H9 (cell line): ENCODE results near the gene ANKFY1. TPM values are rescaled to one million over a fixed set of nuclear protein-coding genes. Genes with fewer than 3 reads are reported as not detected.
A peak's percentile ranks its signal among the peaks of the same experiment; 100 is the strongest.

Source experiments
- DNase-seq: peaks from one replicate; pipeline ENCODE4 v3.0.0-alpha.2; 2017
- H2AFZ ChIP-seq: one replicate; pipeline ENCODE4 v1.6.1; 2013; ENCODE audit warnings: mild to moderate bottlenecking, low read length, control low read depth, moderate library complexity
- H2AK5ac ChIP-seq: 2 replicates; pipeline ENCODE4 v1.6.1; 2013; ENCODE audit warnings: low read length, control low read depth, mixed read lengths; ENCODE audit not compliant: insufficient read length
- H2BK120ac ChIP-seq: one replicate; pipeline ENCODE4 v1.6.1; 2013; ENCODE audit warnings: low read depth, mild to moderate bottlenecking, low read length, control low read depth, inconsistent platforms; ENCODE audit not compliant: poor library complexity, severe bottlenecking
- H2BK12ac ChIP-seq: 2 replicates; pipeline ENCODE4 v1.6.1; 2013; ENCODE audit warnings: low read length, control low read depth, mixed read lengths, low read depth; ENCODE audit not compliant: insufficient read length
- H2BK15ac ChIP-seq: 2 replicates; pipeline ENCODE4 v1.6.1; 2013; ENCODE audit warnings: low read depth, low read length, control low read depth
- H2BK20ac ChIP-seq: one replicate; pipeline ENCODE4 v1.6.1; 2013; ENCODE audit warnings: low read depth, mild to moderate bottlenecking, low read length, control low read depth, inconsistent platforms; ENCODE audit not compliant: poor library complexity, severe bottlenecking
- H2BK5ac ChIP-seq: 2 replicates; pipeline ENCODE4 v1.6.1; 2013; ENCODE audit warnings: low read length, control low read depth, mixed read lengths; ENCODE audit not compliant: insufficient read length
- H3K14ac ChIP-seq: 2 replicates; pipeline ENCODE4 v1.6.1; 2013; ENCODE audit warnings: low read length, control low read depth; ENCODE audit not compliant: insufficient read depth
- H3K18ac ChIP-seq: 2 replicates; pipeline ENCODE4 v1.6.1; 2013; ENCODE audit warnings: low read depth, mild to moderate bottlenecking, mixed read lengths, low read length, control low read depth; ENCODE audit not compliant: insufficient read length
- H3K23ac ChIP-seq: 2 replicates; pipeline ENCODE4 v1.6.1; 2013; ENCODE audit warnings: low read length, control low read depth, mixed read lengths, low read depth; ENCODE audit not compliant: insufficient read length
- H3K23me2 ChIP-seq: 2 replicates; pipeline ENCODE4 v1.6.1; 2013; ENCODE audit warnings: low read depth, mild to moderate bottlenecking, mixed read lengths, low read length, control low read depth; ENCODE audit not compliant: insufficient read length, poor library complexity, severe bottlenecking
- H3K27ac ChIP-seq: 2 replicates; pipeline ENCODE4 v1.5.1; 2013; ENCODE audit warnings: low read length, control low read depth, mixed read lengths, low read depth; ENCODE audit not compliant: insufficient read length
- H3K27me3 ChIP-seq: 2 replicates; pipeline ENCODE4 v1.6.1; 2013; ENCODE audit warnings: low read length, control low read depth, inconsistent platforms; ENCODE audit not compliant: insufficient read depth
- H3K4ac ChIP-seq: 2 replicates; pipeline ENCODE4 v1.6.1; 2013; ENCODE audit warnings: low read depth, mild to moderate bottlenecking, control low read depth, inconsistent platforms, low read length, moderate library complexity
- H3K4me1 ChIP-seq: 2 replicates; pipeline ENCODE4 v1.6.1; 2013; ENCODE audit warnings: low read length, control low read depth, inconsistent platforms; ENCODE audit not compliant: insufficient read depth
- H3K4me2 ChIP-seq: 2 replicates; pipeline ENCODE4 v1.6.1; 2013; ENCODE audit warnings: low read length, control low read depth, mixed read lengths; ENCODE audit not compliant: insufficient read length, insufficient read depth
- H3K56ac ChIP-seq: 2 replicates; pipeline ENCODE4 v1.6.1; 2013; ENCODE audit warnings: low read depth, mild to moderate bottlenecking, mixed read lengths, low read length, control low read depth; ENCODE audit not compliant: insufficient read length
- H3K79me1 ChIP-seq: 2 replicates; pipeline ENCODE4 v1.6.1; 2013; ENCODE audit warnings: low read depth, mild to moderate bottlenecking, moderate library complexity, low read length, control low read depth, inconsistent platforms; ENCODE audit not compliant: insufficient read depth, poor library complexity, severe bottlenecking
- H3K79me2 ChIP-seq: 2 replicates; pipeline ENCODE4 v1.6.1; 2013; ENCODE audit warnings: low read length, control low read depth, inconsistent platforms; ENCODE audit not compliant: insufficient read depth
- H3K9ac ChIP-seq: 2 replicates; pipeline ENCODE4 v1.6.1; 2013; ENCODE audit warnings: low read length, control low read depth, mixed read lengths; ENCODE audit not compliant: insufficient read length; ENCODE audit errors: extremely low read depth
- H3K9me3 ChIP-seq: one replicate; pipeline ENCODE4 v1.6.1; 2013; ENCODE audit warnings: low read depth, low read length, inconsistent platforms; ENCODE audit not compliant: control insufficient read depth
- H3T11ph ChIP-seq: one replicate; pipeline ENCODE4 v1.6.1; 2013; ENCODE audit warnings: mild to moderate bottlenecking, low read length, control low read depth, inconsistent platforms
- H4K20me1 ChIP-seq: one replicate; pipeline ENCODE4 v1.6.1; 2013; ENCODE audit not compliant: control insufficient read depth, insufficient read length, insufficient read depth
- H4K5ac ChIP-seq: 2 replicates; pipeline ENCODE4 v1.6.1; 2013; ENCODE audit warnings: low read depth, mild to moderate bottlenecking, mixed read lengths, low read length, control low read depth; ENCODE audit not compliant: insufficient read length
- H4K8ac ChIP-seq: replicated peaks from 2 replicates; pipeline ENCODE4 v1.6.1; 2013; ENCODE audit warnings: low read length, control low read depth, mixed read lengths, low read depth; ENCODE audit not compliant: insufficient read length
- H4K91ac ChIP-seq: 2 replicates; pipeline ENCODE4 v1.6.1; 2013; ENCODE audit warnings: low read depth, mild to moderate bottlenecking, moderate library complexity, mixed read lengths, low read length, control low read depth; ENCODE audit not compliant: insufficient read length
- H3K27ac Mint-ChIP-seq, 3 experiments: 2 replicates in 2 of 3; 3 replicates in 1 of 3; pipeline ENCODE4 v1.8.0; 2020 to 2021; ENCODE audit warnings: mixed read lengths in 3 of 3, mild to moderate bottlenecking in 1 of 3, moderate library complexity in 1 of 3
- H3K27me3 Mint-ChIP-seq: 2 replicates; pipeline ENCODE4 v1.8.0; 2021; ENCODE audit warnings: low read depth, mild to moderate bottlenecking, moderate library complexity, mixed read lengths
- H3K36me3 Mint-ChIP-seq, 3 experiments: 2 replicates in 2 of 3; 3 replicates in 1 of 3; pipeline ENCODE4 v1.8.0; 2020 to 2021; ENCODE audit warnings: low read depth in 3 of 3, mixed read lengths in 3 of 3; ENCODE audit not compliant: insufficient read depth in 1 of 3
- H3K4me1 Mint-ChIP-seq, 2 experiments: 2 replicates each; pipeline ENCODE4 v1.8.0; 2020; ENCODE audit warnings: mixed read lengths in 2 of 2
- H3K4me3 Mint-ChIP-seq, 2 experiments: 2 replicates in 1 of 2; 3 replicates in 1 of 2; pipeline ENCODE4 v1.8.0; 2020 to 2021; ENCODE audit warnings: mild to moderate bottlenecking in 2 of 2, mixed read lengths in 2 of 2, moderate library complexity in 1 of 2
- H3K9me3 Mint-ChIP-seq, 2 experiments: 2 replicates in 1 of 2; 3 replicates in 1 of 2; pipeline ENCODE4 v1.8.0; 2020; ENCODE audit warnings: mild to moderate bottlenecking in 2 of 2, mixed read lengths in 2 of 2, moderate library complexity in 1 of 2
- WGBS: extraction: QIAGEN DNeasy Blood & Tissue Kit; methylation state at CpG from one replicate; pipeline ENCODE4 v1.1.7; 2013; ENCODE audit warnings: missing lambda C conversion rate, low lambda C conversion rate, mixed read lengths; ENCODE audit not compliant: insufficient read length; ENCODE audit errors: extremely low coverage; 5-methylcytosine and 5-hydroxymethylcytosine counted together
- total RNA-seq: library from RNA; stranded (reverse); gene quantifications from 2 replicates; pipeline ENCODE4 v1.2.1, GENCODE V29; 2021
- TF ChIP-seq, protein P1 (sequence below): fragments of 200-600 bp; sonication (generic); conservative IDR thresholded peaks from 3 replicates; pipeline ENCODE4 v1.8.0; 2021; ENCODE audit warnings: antibody characterized with exemption, mild to moderate bottlenecking

The ANKFY1 gene
- total RNA-seq, 1 experiment from 2014 or later, result 51.9 TPM

DNA sequence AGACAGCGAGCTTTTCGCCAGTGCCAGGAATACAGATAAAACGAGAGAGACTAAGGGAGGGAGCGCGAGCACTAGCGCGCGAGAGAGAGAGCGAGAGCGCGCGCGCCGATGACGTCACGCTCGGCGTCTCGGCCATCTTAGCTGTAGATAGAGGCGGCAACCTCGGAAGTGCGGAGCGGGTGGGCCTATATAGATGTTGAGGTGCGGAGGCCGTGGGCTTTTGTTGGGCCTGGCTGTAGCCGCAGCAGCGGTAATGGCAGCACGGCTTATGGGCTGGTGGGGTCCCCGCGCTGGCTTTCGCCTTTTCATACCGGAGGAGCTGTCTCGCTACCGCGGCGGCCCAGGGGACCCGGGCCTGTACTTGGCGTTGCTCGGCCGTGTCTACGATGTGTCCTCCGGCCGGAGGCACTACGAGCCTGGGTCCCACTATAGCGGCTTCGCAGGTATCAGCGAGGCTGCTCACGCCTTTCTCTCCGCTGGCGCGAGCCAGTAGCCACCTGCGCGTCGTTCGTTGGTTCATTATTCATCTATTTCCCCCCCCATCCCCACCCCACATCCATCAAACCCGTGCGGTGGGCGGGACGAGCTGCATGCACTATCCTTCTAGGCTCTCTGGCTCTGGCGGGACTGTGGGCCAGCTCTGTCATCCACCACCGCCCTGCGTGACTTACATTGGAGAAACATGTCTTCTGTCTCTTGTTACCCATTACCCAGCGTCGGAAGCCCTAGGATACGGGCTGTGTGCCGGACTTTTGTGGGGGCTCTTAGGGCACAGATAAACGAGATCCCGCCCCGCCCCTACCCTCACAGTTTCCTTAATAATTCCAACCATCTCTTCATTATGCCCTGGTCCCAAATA is 120.0 kb downstream of the ANKFY1 start:
- Histone ChIP-seq H3K27ac (peak overlapping the region; percentile 14), H3K27me3 (no peaks in the 10 kb centered on the region), H3K23ac (no peak overlapping the region), H3K4me2 (peak overlapping the region; percentile 72), H3K56ac (no peak overlapping the region), H3K9me3 (no peaks in the 10 kb centered on the region), H3K4me1 (no peaks in the 10 kb centered on the region), H3K23me2 (peaks cover 6% of the 10 kb centered on the region), H3K79me2 (no peaks in the 10 kb centered on the region), H4K20me1 (no peaks in the 10 kb centered on the region), H2BK120ac (no peak overlapping the region), H3K14ac (peak overlapping the region; percentile 94), H3K4ac (no peak overlapping the region), H2BK12ac (no peak overlapping the region), H3K9ac (peak overlapping the region; percentile 89), H2BK20ac (no peak overlapping the region), H2AK5ac (no peak overlapping the region), H3T11ph (no peak overlapping the region), H2BK15ac (no peak overlapping the region), H4K5ac (no peak overlapping the region), H3K79me1 (no peaks in the 10 kb centered on the region), H4K91ac (no peak overlapping the region), H3K18ac (peak overlapping the region; percentile 92), H2AFZ (no peak overlapping the region), H2BK5ac (no peak overlapping the region), H4K8ac (no peak overlapping the region)
- H3K9me3 Mint-ChIP-seq, result no peaks in the 10 kb centered on the region; a peak in 1 of 5 replicates
- H3K36me3 Mint-ChIP-seq, result peaks cover 0 to 1% (median 0%) of the 10 kb centered on the region in 3 experiments; a peak in 1 of 7 replicates
- no CpG with 5 or more reads among the region's 69 CpGs for WGBS
- H3K27me3 Mint-ChIP-seq, result no peaks in the 10 kb centered on the region; the same call in 1 of the 2 replicates
- peak; percentile 95 for DNase-seq
- peaks cover 16% of the 10 kb centered on the region in 2 experiments for H3K4me1 Mint-ChIP-seq
- peak overlapping the region; percentile 99 to 100 (median 100) for H3K27ac Mint-ChIP-seq
- H3K4me3 Mint-ChIP-seq, result peak overlapping the region; percentile 92 to 98
- TF ChIP-seq, protein P1, sequence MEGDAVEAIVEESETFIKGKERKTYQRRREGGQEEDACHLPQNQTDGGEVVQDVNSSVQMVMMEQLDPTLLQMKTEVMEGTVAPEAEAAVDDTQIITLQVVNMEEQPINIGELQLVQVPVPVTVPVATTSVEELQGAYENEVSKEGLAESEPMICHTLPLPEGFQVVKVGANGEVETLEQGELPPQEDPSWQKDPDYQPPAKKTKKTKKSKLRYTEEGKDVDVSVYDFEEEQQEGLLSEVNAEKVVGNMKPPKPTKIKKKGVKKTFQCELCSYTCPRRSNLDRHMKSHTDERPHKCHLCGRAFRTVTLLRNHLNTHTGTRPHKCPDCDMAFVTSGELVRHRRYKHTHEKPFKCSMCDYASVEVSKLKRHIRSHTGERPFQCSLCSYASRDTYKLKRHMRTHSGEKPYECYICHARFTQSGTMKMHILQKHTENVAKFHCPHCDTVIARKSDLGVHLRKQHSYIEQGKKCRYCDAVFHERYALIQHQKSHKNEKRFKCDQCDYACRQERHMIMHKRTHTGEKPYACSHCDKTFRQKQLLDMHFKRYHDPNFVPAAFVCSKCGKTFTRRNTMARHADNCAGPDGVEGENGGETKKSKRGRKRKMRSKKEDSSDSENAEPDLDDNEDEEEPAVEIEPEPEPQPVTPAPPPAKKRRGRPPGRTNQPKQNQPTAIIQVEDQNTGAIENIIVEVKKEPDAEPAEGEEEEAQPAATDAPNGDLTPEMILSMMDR, result no peak
